Thoracic aorta (tissue), 2 donors: ENCODE data around the gene S100A1. TPM values are rescaled to one million over a fixed set of nuclear protein-coding genes. Genes with fewer than 3 reads are reported as not detected.
A peak's percentile ranks its signal among the peaks of the same experiment; 100 is the strongest.

Experiments
- ATAC-seq: fragments of 150-250 bp; one replicate; pipeline ENCODE4 v1.8.0; 2017; ENCODE audit warnings: low read depth; ENCODE audit not compliant: insufficient number of reproducible peaks, low FRiP score
- DNase-seq: peaks from one replicate; pipeline ENCODE4 v3.0.0-alpha.2; 2020; ENCODE audit warnings: low spot score
- H3K27ac ChIP-seq, 2 donors: fragments of 200-600 bp; sonication (generic); 1 replicate in 1 of 2; 2 replicates in 1 of 2; pipeline ENCODE4 v1.5.1; 2016; ENCODE audit warnings: mild to moderate bottlenecking in 2 of 2, moderate library complexity in 2 of 2
- H3K27me3 ChIP-seq: fragments of 200-600 bp; sonication (generic); replicated peaks from 2 replicates; pipeline ENCODE4 v1.6.0; 2016; ENCODE audit warnings: mild to moderate bottlenecking; ENCODE audit not compliant: insufficient read depth
- H3K36me3 ChIP-seq: fragments of 200-600 bp; sonication (generic); one replicate; pipeline ENCODE4 v1.5.1; 2016
- H3K4me1 ChIP-seq, 2 donors: fragments of 200-600 bp; sonication (generic); 1 replicate in 1 of 2; 2 replicates in 1 of 2; pipeline versions ENCODE4 v1.5.1 to v1.6.0; 2016; ENCODE audit warnings: low read depth in 2 of 2, mild to moderate bottlenecking in 1 of 2; ENCODE audit not compliant: control insufficient read depth in 1 of 2
- H3K4me3 ChIP-seq: fragments of 200-600 bp; sonication (generic); 2 replicates; pipeline ENCODE4 v1.5.1; 2016; ENCODE audit warnings: mild to moderate bottlenecking
- H3K9me3 ChIP-seq: fragments of 200-600 bp; sonication (generic); 2 replicates; pipeline ENCODE4 v1.5.1; 2016
- CTCF ChIP-seq: fragments of 200-600 bp; sonication (generic); IDR thresholded peaks from one replicate; pipeline ENCODE4 v1.5.1; 2019; ENCODE audit warnings: antibody characterized with exemption
- total RNA-seq, 2 donors: library from RNA; depleted of rRNA; stranded (reverse); fragments of >200 nt; gene quantifications; one replicate each; pipeline versions ENCODE4 v1.1.0 to v1.2.3, GENCODE V29; 2016

The S100A1 gene
- total RNA-seq, 2 donors from 2014 or later: not detected

- DNase-seq: peak; percentile 30
- Histone ChIP-seq H3K27me3 (no peaks in the 10 kb centered on the region), H3K4me1 (peaks cover 6 to 35% of the 10 kb centered on the region in 2 donors), H3K4me3 (peak within 1 kb of the TSS; percentile 79), H3K36me3 (no peaks in the 10 kb centered on the region), H3K9me3 (no peaks in the 10 kb centered on the region), H3K27ac (peak within 1 kb of the TSS; percentile 84 to 91)
- peak; percentile 56 for TF ChIP-seq CTCF
- ATAC-seq: no peak
Observed at GRCh38 chr1:153626904-153627714, 1.1 kb upstream of the S100A1 start, which contains the start of gene S100A13. S100A13 (minus strand) TSS chr1:153627505; CDS start chr1:153626472, 1,033 bp downstream.

GRCh38 chr1:153628638-153629342 is 556 bp downstream of the S100A1 start:
- ATAC-seq: no peak
- Histone ChIP-seq H3K9me3 (no peaks in the 10 kb centered on the region), H3K36me3 (no peaks in the 10 kb centered on the region), H3K27me3 (no peaks in the 10 kb centered on the region), H3K4me1 (peaks cover 12 to 38% of the 10 kb centered on the region in 2 donors), H3K27ac (peak overlapping the region; percentile 84 to 91), H3K4me3 (no peak overlapping the region)
- DNase-seq: no peak
- no peak for TF ChIP-seq CTCF

- ATAC-seq (no peak), DNase-seq (no peak)
- Histone ChIP-seq H3K27me3 (no peaks in the 10 kb centered on the region), H3K9me3 (no peaks in the 10 kb centered on the region), H3K36me3 (no peaks in the 10 kb centered on the region), H3K4me1 (peaks cover 12 to 38% of the 10 kb centered on the region in 2 donors), H3K27ac (peak overlapping the region; percentile 84 to 91), H3K4me3 (no peak overlapping the region)
- no peak for TF ChIP-seq CTCF
Observed at GRCh38 chr1:153629343-153629665, 1.1 kb downstream of the S100A1 start.

- Histone ChIP-seq H3K27ac (peak overlapping the region; percentile 84 to 91), H3K9me3 (no peaks in the 10 kb centered on the region), H3K4me1 (peaks cover 13 to 41% of the 10 kb centered on the region in 2 donors), H3K36me3 (no peaks in the 10 kb centered on the region), H3K27me3 (no peaks in the 10 kb centered on the region), H3K4me3 (no peak overlapping the region)
- no peak for TF ChIP-seq CTCF
- no peak for ATAC-seq
- no peak for DNase-seq
Observed at GRCh38 chr1:153629971-153630370, 1.7 kb downstream of the S100A1 start.

- DNase-seq (no peak), ATAC-seq (no peak)
- Histone ChIP-seq H3K4me1 (peaks cover 17 to 43% of the 10 kb centered on the region in 2 donors), H3K27me3 (no peaks in the 10 kb centered on the region), H3K27ac (peak overlapping the region; percentile 84 to 91), H3K9me3 (no peaks in the 10 kb centered on the region), H3K4me3 (no peak overlapping the region), H3K36me3 (no peaks in the 10 kb centered on the region)
- TF ChIP-seq CTCF: no peak
Observed at GRCh38 chr1:153630384-153630783, 2.1 kb downstream of the S100A1 start.
